Caco-2 (cell line): ENCODE results near the gene SLC17A7. TPM values are rescaled to one million over a fixed set of nuclear protein-coding genes. Genes with fewer than 3 reads are reported as not detected.

Source experiments
- BruUV-seq: library from RNA; stranded (reverse); fragments of 400-500 nt; replicated peaks from 2 replicates; lab custom pipeline; 2021; lab: Mats Ljungman, UMichigan
- CTCF ChIA-PET: fragments of 300-600 bp; sonication (Branson Sonifier 250); formaldehyde crosslinking; loops from one replicate; lab custom pipeline; 2022; ENCODE audit warnings: antibody characterized with exemption; lab: Charles Lee
- POLR2A ChIA-PET: fragments of 300-600 bp; sonication (Branson Sonifier 250); formaldehyde crosslinking; loops from one replicate; lab custom pipeline; 2022; ENCODE audit warnings: antibody characterized with exemption; lab: Charles Lee
- DNase-seq, 2 experiments: peaks; one replicate each; pipeline versions ENCODE4 v3.0.0 to v3.0.0-alpha.2; 2020 to 2022
- H3K27me3 ChIP-seq: replicated peaks from 2 replicates; pipeline ENCODE4 v1.6.0; 2011; ENCODE audit warnings: low read length; ENCODE audit not compliant: control insufficient read depth, insufficient read depth
- H3K36me3 ChIP-seq: 2 replicates; pipeline ENCODE4 v1.5.1; 2011; ENCODE audit warnings: low read length; ENCODE audit not compliant: control insufficient read depth, insufficient read depth
- H3K4me1 ChIP-seq: fragments of 250-450 bp; sonication (Bioruptor Pico); 2 replicates; pipeline ENCODE4 v1.5.1; 2020; ENCODE audit warnings: mild to moderate bottlenecking
- H3K4me3 ChIP-seq: 2 replicates; pipeline ENCODE4 v1.5.1; 2011; ENCODE audit warnings: low read depth, mild to moderate bottlenecking, control low read depth, low read length
- H3K9me3 ChIP-seq: fragments of 250-450 bp; sonication (Bioruptor Pico); 2 replicates; pipeline ENCODE4 v1.5.1; 2020; ENCODE audit warnings: mild to moderate bottlenecking, moderate library complexity
- H3K27ac Mint-ChIP-seq: one replicate; pipeline ENCODE4 v1.8.0; 2022; ENCODE audit warnings: mixed read lengths; ENCODE audit not compliant: unreplicated experiment
- H3K27me3 Mint-ChIP-seq: one replicate; pipeline ENCODE4 v1.8.0; 2022; ENCODE audit warnings: mixed read lengths; ENCODE audit not compliant: insufficient read depth, unreplicated experiment
- H3K36me3 Mint-ChIP-seq: one replicate; pipeline ENCODE4 v1.8.0; 2022; ENCODE audit warnings: mild to moderate bottlenecking, mixed read lengths; ENCODE audit not compliant: insufficient read depth, unreplicated experiment
- H3K4me1 Mint-ChIP-seq: one replicate; pipeline ENCODE4 v1.8.0; 2022; ENCODE audit warnings: low read depth, mixed read lengths; ENCODE audit not compliant: unreplicated experiment
- H3K4me3 Mint-ChIP-seq: one replicate; pipeline ENCODE4 v1.8.0; 2022; ENCODE audit warnings: mild to moderate bottlenecking, moderate library complexity, mixed read lengths; ENCODE audit not compliant: unreplicated experiment
- H3K9me3 Mint-ChIP-seq: one replicate; pipeline ENCODE4 v1.8.0; 2022; ENCODE audit warnings: mixed read lengths; ENCODE audit not compliant: unreplicated experiment
- intact Hi-C: fragments of 100-400 bp; cut with micrococcal nuclease; formaldehyde crosslinking; loops from one replicate; pipeline ENCODE4 v1.10.0; 2022; ENCODE audit not compliant: unreplicated experiment
- total RNA-seq: library from RNA; stranded (reverse); gene quantifications from 2 replicates; pipeline ENCODE4 v1.2.3, GENCODE V29; 2022
- TF ChIP-seq, protein P1 (sequence below), 2 experiments: fragments of 200-600 bp in 1 of 2; IDR thresholded peaks; 1 replicate in 1 of 2; 2 replicates in 1 of 2; pipeline versions ENCODE4 v1.5.1 to v1.8.0; 2011 to 2022; ENCODE audit warnings: antibody characterized with exemption in 1 of 2, control low read depth in 1 of 2, inconsistent platforms in 1 of 2, low read depth in 1 of 2, low read length in 1 of 2, mild to moderate bottlenecking in 1 of 2, moderate library complexity in 1 of 2; ENCODE audit not compliant: insufficient read depth in 1 of 2, severe bottlenecking in 1 of 2, unreplicated experiment in 1 of 2

The SLC17A7 gene
- total RNA-seq, 1 experiment from 2014 or later = 0.36 TPM

DNA sequence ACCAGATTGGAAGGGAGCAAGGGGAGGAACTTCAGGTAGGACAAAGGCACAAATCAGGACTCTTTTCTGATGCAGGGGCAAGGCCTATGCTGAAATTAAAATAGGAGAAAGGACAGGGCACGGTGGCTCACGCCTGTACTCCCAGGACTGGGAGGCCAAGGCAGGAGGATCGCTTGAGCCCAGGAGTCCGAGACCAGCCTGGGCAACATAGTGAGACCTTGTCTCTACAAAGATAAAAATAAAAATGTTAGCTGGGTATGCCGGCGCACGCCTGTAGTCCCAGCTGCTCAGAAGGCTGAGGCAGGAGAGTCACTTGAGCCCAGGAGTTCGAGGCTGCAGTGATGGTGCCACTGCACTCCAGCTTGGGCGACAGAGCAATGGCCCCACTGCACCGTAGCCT is 5.7 kb downstream of the SLC17A7 start:
- Histone ChIP-seq H3K36me3 (no peaks in the 10 kb centered on the region), H3K4me3 (no peak overlapping the region), H3K9me3 (no peaks in the 10 kb centered on the region), H3K27me3 (peaks cover 2% of the 10 kb centered on the region), H3K4me1 (no peaks in the 10 kb centered on the region)
- CTCF ChIA-PET = interaction anchor here (0.6 kb wide), 1 partner anchor 12 kb away, joined by 3 read pairs; no protein-coding TSS in a partner anchor
- Mint-ChIP-seq H3K27ac (no peak overlapping the region), H3K9me3 (peaks cover 4% of the 10 kb centered on the region), H3K27me3 (peaks cover 28% of the 10 kb centered on the region), H3K36me3 (no peaks in the 10 kb centered on the region), H3K4me3 (no peak overlapping the region), H3K4me1 (peaks cover 4% of the 10 kb centered on the region)
- TF ChIP-seq, protein P1, sequence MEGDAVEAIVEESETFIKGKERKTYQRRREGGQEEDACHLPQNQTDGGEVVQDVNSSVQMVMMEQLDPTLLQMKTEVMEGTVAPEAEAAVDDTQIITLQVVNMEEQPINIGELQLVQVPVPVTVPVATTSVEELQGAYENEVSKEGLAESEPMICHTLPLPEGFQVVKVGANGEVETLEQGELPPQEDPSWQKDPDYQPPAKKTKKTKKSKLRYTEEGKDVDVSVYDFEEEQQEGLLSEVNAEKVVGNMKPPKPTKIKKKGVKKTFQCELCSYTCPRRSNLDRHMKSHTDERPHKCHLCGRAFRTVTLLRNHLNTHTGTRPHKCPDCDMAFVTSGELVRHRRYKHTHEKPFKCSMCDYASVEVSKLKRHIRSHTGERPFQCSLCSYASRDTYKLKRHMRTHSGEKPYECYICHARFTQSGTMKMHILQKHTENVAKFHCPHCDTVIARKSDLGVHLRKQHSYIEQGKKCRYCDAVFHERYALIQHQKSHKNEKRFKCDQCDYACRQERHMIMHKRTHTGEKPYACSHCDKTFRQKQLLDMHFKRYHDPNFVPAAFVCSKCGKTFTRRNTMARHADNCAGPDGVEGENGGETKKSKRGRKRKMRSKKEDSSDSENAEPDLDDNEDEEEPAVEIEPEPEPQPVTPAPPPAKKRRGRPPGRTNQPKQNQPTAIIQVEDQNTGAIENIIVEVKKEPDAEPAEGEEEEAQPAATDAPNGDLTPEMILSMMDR (IDR thresholded peaks at IDR 0.05; ENCODE audit: insufficient read depth in 1 of 2, low read depth in 1 of 2, low read length in 1 of 2, severe bottlenecking in 1 of 2, unreplicated experiment in 1 of 2) = no peak
- intact Hi-C loops = no loop called here
- BruUV-seq = no TSS peak
- DNase-seq = no peak
- POLR2A ChIA-PET = interaction anchor here (0.7 kb wide), 1 partner anchor 18 kb away, joined by 3 read pairs; the partner anchor contains the start of gene ALDH16A1

DNA sequence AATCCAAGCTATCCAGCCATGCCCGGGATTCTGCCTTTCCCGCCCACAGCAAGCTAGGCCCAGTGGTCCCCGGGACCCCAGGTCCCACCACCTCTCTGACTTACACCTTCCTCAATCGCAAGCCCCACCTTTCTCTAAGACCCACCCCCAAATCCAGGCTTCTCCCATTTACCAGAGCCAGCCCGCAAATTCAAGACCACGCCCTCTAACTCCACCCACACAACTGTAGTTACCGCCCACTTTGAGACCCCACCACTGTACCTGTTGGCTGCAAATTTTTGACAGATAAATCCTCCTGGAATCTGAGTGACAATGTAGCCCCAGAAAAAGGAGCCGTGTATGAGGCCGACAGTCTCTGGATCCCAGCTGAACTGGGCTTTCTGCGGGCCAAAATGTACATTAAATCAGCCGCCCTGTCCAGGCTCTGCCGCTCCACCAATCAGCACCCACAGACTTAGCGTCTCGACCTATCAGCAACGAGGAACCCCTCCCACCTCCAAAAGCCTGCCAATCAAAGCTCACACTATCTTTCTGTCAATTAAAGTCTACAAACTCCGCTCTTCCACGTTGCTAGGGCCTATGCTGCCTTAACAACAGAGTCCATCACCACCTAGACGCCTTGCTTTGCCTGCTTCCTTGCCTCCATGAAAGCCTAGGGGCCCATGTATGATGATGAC is 6.3 kb downstream of the SLC17A7 start:
- intact Hi-C loops = no loop called here
- Histone ChIP-seq H3K4me1 (no peaks in the 10 kb centered on the region), H3K27me3 (peaks cover 2% of the 10 kb centered on the region), H3K36me3 (no peaks in the 10 kb centered on the region), H3K9me3 (no peaks in the 10 kb centered on the region), H3K4me3 (no peak overlapping the region)
- CTCF ChIA-PET = no interaction called here
- TF ChIP-seq, protein P1 (IDR thresholded peaks at IDR 0.05; ENCODE audit: insufficient read depth in 1 of 2, low read depth in 1 of 2, low read length in 1 of 2, severe bottlenecking in 1 of 2, unreplicated experiment in 1 of 2) = no peak
- Mint-ChIP-seq H3K27me3 (peaks cover 25% of the 10 kb centered on the region), H3K36me3 (no peaks in the 10 kb centered on the region), H3K9me3 (no peaks in the 10 kb centered on the region), H3K4me1 (no peaks in the 10 kb centered on the region), H3K4me3 (no peak overlapping the region), H3K27ac (no peak overlapping the region)
- no peak for DNase-seq
- no TSS peak for BruUV-seq
- POLR2A ChIA-PET = interaction anchor here (0.7 kb wide), 1 partner anchor 18 kb away, joined by 3 read pairs; the partner anchor contains the start of gene ALDH16A1

DNA sequence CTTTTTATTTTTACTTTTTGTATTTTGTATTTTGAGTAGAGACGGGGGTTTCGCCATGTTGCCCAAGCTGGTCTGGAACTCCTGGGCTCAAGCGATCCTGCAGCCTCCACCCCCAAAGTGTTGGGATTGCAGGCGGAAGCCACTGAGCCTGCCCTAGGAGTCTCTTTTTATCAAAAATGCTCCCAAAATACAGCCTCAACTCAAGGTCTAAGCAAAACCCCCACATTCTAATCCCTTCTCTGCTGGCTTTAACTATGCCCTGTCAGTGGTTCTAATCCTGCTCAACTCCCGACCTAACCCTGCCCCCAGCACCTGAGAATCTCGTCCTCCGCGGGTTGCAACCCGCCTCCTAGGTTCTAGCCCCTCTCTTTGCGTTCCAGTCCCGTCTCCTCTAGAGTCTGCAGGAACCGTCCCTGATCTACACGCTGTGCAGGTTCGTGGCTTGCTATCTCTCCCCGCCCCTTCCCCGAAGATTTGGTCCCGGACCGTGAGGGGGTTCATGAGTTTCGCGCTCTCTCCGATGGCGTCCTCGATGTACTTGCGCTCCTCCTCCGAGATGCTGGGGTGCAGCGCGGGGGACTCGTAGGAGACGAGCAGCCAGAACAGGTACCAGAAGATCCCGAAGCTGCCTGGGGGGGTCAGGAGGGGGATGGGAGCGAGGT is 8.0 kb downstream of the SLC17A7 start:
- no peaks in the 10 kb centered on the region; the same call in 1 of the 2 replicates for H3K27me3 ChIP-seq
- Mint-ChIP-seq H3K27ac (no peak overlapping the region), H3K9me3 (no peaks in the 10 kb centered on the region), H3K4me3 (no peak overlapping the region), H3K36me3 (no peaks in the 10 kb centered on the region), H3K4me1 (no peaks in the 10 kb centered on the region), H3K27me3 (peaks cover 17% of the 10 kb centered on the region)
- DNase-seq = no peak
- TF ChIP-seq, protein P1 (IDR thresholded peaks at IDR 0.05; ENCODE audit: insufficient read depth in 1 of 2, low read depth in 1 of 2, low read length in 1 of 2, severe bottlenecking in 1 of 2, unreplicated experiment in 1 of 2) = no peak
- intact Hi-C loops = no loop called here
- H3K36me3 ChIP-seq = no peaks in the 10 kb centered on the region
- ChIA-PET CTCF (interaction anchor here (0.7 kb wide), 1 partner anchor 72 kb away, joined by 3 read pairs; no protein-coding TSS in a partner anchor), POLR2A (no interaction called here)
- BruUV-seq = no TSS peak
- H3K4me1 ChIP-seq = peaks cover 4% of the 10 kb centered on the region
- H3K4me3 ChIP-seq = no peak overlapping the region
- no peaks in the 10 kb centered on the region for H3K9me3 ChIP-seq
